Measurements from ENCODE around the gene EXD3.
A peak's percentile ranks its signal among the peaks of the same experiment; 100 is the strongest.

Gene EXD3

DNA sequence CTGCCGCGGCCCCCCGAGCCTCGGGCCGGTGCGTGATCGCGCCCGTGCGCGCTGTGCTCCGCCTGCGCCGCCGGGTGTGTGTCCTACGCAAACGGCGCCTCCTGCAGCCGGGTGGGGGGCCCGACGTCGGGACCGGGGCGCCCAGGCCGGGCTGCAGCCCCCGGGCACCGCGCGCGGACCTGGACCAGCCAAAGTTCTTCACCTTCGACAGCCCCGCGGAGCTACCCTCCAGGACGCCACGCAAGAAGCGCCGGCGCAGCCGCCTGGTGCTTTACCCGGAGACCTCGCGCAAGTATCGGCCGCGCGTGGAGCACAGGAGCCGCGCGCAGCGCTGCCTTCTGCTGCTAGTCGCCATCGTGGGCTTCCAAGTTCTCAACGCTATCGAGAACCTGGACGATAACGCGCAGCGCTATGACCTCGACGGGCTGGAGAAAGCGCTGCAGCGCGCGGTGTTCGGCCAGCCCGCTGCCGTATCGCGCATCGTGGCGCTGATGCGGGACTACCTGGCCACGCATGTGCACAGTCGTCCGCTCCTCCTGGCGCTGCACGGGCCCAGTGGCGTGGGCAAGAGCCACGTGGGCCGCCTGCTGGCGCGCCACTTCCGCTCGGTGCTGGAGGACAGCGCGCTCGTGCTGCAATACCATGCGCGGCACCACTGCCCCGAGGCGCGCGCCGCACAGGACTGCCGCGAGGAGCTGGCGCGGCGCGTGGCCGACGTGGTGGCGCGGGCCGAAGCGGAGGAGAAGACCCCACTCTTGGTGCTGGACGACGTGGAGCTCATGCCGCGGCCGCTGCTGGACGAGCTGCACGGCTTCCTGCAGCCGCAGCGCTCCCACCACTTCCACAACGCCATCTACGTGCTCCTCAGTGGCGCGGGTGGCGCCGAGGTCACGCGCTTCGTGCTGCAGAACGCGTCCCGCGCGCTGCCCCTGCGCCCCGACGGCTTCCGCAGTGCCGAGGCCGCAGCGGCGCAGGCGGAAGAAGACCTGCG, 143.9 kb downstream of the EXD3 start:
- no peak for DNase-seq

DNA sequence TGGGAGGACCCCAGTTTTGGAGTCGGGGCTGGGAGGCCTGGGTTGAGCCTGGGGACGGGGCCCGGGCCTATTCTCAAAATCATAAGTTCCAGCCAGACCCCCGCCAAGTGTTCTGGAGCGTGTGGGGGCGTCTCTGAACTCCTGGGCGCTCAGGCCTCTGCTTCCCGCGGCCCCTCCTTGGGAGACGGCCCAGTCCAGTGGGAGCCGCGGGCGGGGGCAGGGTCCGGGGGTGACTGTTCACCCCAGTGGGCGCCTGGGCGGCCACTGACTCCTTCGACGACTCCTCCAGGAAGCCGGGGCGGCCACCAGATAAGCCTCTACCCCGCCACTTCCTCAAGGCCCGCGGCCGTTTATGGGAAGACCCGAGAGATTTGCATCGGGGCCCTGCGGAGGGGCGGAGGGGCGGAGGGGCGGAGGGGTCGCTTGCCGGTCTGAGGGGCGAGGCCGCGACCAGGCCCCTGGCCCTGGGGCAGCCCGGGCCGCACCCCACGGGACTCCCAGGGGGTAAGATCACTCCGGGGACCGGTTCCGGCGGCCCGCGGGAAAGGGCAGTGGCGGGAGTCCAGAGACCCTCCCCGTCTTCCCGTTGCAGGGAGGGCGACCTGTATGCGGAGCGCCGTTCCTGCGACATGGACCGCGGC, 144.8 kb downstream of the EXD3 start:
- no peak for DNase-seq

DNA sequence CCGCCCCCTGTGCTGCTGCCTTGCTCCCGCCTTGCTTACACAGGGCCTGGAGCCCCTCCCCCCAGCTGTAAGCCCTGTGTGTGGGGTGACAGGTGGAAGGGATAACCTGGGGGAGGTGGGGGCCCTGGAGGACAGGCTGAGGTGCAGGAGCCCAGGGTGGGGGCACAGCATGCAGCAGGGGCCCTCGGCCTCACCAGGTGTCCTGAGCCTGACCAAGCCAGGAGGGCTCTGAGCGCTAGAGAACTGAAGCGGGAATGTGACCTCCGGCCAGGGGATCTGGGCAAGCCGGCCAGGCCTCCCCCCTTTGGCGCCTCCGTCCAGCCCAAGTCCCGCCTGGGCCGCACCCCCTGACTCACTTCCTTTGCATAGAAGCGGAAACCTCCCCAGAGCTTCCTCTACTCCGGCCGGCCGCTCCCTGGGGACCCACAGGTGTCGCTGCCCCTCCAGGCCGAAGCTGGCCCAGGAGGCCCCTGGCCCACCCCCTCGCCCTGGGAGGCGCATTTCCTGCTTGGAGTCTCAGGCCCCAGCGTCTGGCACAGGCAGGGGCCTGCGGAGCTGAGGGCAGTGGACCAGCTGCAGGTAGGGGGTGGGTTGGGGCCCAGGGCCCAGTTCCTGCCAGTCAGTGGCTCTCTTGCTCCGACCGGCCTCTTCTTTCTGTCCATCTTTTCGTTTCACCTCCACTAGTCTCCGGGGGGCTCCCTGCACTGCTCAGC, 145.5 kb downstream of the EXD3 start, which contains the start of gene TOR4A:
Gene TOR4A (plus strand): TSS at position 398 of the 713 bp plus-strand sequence. CDS start 964 bp downstream, outside the sequence.
- peak in 8 of 56 donors; percentile 22 to 49 (median 38) for DNase-seq

GRCh38 chr9:137276473-137277328, 146.3 kb downstream of the EXD3 start:
- DNase-seq, result no peak

- no peak for DNase-seq
Observed at GRCh38 chr9:137275588-137276472, 147.1 kb downstream of the EXD3 start.

GRCh38 chr9:137275203-137275587, 147.8 kb downstream of the EXD3 start:
- DNase-seq, result no peak

GRCh38 chr9:137273611-137274320, 149.2 kb downstream of the EXD3 start:
- DNase-seq, result no peak

GRCh38 chr9:137273095-137273490, 149.9 kb downstream of the EXD3 start:
- no peak for DNase-seq

- no peak for DNase-seq
Observed at GRCh38 chr9:137272241-137273094, 150.5 kb downstream of the EXD3 start.

GRCh38 chr9:137271696-137272076, 151.3 kb downstream of the EXD3 start:
- DNase-seq, result no peak

DNA sequence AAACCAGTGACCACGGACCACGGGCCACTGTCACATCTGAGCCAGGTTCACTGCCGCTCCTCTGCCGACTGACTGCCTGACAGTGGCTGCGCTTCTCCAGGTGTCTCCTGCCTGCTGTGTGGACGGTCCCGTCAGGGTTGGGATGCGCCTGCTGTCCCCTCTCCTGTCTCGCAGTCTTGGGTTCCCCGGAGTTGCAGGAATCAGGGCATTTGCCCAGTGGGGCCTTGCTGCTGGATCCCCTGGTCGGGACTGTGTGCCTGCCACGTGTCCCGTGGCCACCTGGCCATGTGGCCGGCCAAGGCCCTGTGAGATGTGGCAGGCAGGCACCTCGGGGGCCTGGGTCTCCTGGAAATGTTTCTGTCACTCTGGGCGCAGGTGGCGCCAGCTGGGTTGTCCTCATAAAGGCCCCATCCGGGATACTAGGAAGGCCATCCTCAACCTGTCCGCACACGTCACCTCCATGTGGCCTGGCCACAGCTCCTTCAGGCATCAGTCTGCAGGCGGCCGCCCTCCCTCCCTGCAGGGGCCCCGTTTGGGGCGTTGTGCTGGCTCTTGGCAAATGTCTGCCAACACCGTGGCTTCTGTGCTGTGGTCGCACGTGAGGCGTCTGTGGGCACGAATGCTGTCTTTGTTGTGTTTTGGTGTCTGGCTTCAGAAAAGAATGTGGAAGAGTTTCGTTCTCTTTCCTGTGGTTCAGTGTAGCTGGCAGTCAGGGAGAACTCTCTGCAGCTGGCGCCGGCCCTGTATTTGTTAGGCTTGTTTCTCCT, 151.8 kb downstream of the EXD3 start:
- no peak for DNase-seq

DNA sequence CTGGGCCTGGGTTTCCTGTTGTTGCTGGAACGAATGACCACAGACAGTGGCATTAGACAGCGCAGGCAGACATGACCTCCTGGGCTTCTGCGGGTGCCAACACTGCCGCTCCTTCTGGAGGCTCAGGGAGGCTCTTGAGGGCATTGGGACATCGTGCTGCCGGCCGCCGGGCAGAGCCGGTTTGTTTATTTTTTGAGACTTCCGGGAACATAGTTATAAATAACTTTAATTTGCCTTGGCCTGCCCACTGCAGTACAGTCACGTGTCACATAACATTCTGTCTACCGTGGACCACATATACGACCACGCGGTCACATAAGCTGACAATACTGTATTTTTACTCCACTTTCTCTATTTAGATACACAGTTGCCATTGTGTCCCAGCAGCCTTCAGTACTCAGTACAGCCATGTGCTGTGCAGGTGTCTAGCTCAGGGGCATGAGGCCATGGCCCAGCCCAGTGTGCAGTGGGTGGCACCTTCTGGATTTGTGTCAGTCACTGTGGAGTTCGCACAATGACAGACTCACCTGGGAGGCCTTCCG, 153.7 kb downstream of the EXD3 start:
- no peak for DNase-seq

GRCh38 chr9:137268538-137269201, 154.3 kb downstream of the EXD3 start:
- DNase-seq, result no peak

- no peak for DNase-seq
Observed at GRCh38 chr9:137267933-137268355, 155.0 kb downstream of the EXD3 start.

- DNase-seq, result no peak
Observed at GRCh38 chr9:137266585-137267453, 156.1 kb downstream of the EXD3 start.

All from nucleus accumbens (tissue), 56 donors.